ENCODE measurements around the gene HDAC9.

Gene HDAC9

DNA sequence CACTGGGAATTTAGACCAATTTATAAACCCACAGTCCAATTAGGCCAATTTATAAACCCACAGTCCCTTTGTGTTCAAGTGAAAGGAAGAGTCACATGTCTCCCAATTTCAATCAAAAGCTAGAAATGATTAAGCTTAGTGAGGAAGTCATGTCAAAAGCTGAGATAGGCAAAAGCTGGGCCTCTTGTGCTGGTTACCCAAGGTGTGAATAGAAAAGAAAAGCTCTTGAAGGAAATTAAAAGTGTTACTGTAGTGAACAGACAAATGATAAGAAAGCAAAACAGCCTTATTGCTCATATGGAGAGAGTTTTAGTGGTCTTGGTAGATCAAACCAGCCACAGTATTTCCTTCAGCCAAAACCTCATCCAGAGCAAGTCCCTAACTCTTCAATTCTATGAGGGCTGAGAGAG is 245.0 kb downstream of the HDAC9 start:
- DNase-seq = no peak

DNA sequence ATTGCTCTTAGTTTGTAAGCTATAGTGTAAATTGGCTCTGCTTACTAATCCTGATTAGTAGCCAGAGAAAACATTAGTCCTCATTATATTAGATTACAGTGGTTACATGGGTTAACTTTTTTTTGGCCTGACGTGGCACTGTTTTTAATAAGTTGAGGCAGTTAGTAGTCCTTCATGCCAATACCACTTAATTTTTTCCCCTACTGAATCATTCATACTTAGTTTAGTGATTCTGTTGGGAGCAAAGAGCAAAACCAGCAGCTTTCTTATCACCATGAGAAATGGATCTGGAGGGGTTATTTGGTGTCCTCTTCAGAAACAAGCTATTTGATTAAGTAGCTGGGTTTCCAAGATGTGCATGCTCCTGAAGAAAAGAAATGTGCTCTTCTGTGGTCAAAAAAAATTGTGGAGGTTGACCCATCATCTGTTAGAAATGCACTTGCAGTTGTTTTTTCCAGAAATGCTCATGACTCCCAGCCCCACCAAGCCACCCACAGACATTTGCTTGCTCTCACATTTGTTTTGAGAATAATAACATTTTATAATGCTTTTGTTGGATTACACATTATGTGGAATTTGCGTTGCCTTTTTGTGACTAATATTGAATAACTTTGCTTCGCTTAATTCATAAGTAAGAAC is 258.5 kb downstream of the HDAC9 start:
- DNase-seq = no peak

DNA sequence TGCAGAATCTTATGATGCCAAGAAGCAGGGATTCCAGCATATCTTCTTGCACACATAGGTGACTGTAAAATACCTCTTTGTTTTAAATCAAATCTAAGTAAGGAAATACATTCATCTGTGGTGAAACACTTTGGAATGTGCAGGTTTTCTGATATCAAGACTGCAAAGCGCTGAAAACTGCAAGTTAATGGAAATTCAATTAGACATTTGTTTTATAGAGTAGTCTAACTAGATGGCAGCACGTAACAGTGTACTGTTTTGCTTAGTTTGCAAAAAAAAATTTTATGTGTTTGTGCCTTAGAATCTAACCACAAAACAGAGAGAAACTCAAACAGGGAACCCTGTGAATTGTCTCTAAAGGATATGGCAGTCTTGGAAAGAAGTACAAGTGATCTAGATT is 259.2 kb downstream of the HDAC9 start:
- DNase-seq = no peak

DNA sequence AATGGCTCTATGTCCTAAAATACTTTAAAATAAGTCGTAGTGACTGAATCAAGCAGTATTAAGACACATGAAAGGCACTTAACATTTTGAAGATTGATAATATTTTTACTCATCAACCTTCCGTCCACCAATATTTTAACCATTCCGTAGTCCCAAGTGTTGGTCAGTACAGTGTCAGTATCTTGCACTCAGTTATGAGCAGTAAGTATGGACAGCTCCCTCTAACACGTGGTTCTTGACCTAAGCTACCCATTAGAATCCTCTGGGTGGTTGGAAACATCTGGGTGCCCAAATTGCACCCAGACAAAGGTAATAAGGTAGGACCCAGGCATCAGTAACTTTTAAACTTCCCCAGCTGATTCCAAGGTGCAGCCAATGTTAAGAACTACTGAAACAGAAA is 260.2 kb downstream of the HDAC9 start:
- no peak for DNase-seq

DNA sequence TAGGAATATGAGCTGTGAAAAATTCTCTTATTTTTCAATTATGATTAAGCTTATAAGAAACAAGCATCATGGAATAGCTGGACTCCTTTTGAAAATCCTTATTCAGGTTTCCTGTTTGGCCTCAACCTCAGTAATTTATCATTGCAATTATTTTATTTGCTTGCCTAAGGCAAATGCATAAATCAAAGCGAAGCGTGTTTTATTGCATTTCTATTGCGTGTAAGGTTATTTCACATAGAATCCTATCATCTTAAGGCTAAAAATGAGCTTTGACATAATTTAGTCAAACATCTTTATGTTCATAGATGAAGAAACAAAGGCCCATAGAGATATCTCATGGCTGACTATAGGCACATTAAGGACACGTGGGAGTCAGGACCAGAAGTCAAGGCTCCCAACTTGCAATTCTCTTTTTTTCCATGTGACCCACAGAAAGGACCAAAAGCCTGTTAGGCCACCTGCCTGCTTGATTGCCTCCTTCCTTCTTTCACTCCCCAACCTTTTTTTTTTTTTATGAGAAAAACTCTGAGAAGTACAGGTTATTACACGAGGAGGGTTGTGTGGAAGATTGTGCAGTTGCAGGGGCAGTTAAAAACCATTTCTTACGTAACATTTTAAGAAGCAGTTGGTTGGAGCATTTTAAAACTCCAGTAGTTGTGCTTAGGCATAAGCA is 261.0 kb downstream of the HDAC9 start:
- no peak for DNase-seq

DNA sequence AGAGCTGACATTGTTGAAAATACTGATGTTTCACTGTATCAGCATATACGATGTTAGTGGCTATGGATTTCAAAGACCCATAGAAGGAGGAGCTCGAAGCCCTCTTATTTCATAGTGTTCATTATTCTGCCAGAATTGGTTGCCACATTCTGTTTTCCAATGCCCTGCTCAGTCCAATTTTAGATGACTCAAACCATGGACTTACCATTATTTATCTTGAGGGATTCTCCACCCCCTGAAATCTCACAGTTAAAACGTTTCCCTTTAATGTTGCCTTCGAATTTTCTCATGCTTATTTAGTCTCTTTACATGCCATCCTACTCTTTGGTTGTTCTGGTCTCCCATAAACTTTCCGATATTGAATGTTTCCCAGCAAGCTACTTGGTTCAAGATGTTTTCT is 264.5 kb downstream of the HDAC9 start:
- no peak for DNase-seq

DNA sequence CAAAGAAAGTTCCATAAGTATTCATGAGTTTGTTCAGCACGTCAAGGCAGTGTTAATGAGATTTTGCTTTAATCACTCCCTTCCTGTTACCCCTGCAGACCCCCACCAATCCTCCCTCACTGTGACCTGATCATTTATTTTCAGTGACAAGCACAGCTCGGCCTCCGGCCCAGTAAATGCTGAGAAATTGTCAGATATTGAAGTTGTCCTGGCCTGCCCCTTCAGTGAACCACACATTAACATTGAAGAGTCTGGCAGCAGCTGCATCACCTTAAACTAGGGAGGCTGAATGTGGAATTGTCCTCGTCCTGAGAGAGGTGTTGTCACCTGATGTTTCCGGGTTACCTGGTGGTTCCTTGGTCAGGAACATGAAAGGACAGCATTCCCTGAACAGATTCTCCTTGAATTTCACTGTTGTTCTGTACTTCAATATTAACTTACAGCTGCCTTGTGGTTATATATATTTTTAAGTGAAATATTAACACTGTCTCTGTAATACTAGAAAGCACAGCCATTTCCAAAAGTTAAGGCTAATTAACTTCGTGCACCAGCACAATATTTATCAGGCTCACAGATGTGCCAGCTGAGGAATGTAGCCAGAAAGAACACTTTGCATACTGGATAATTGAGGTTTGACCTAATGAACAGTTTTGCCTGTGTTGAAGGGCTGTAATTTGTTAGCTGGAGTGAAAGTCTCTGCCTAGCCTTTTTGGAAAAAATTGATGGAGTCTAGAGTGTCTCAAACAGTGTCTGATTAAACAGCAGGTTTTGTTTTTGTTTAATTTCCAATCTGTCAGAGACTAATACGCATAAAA is 265.3 kb downstream of the HDAC9 start:
- DNase-seq = no peak

DNA sequence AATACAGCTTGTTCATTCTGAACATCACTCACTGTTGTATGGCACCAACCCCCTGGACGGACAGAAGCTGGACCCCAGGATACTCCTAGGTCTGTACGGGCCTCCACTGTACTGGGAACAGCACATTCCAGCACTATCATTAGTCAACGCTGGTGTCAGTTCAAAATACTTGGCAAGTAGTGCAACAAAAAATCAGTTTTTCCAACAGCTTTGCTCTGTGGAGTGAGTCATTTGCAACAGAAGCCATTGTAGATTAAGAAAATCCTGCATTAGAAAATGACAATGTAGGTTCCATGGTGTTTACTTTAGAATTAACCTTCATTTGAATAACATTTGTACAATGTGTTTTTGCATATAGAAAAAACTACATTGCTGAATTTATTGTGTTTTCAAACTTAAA is 266.6 kb downstream of the HDAC9 start:
- no peak for DNase-seq

DNA sequence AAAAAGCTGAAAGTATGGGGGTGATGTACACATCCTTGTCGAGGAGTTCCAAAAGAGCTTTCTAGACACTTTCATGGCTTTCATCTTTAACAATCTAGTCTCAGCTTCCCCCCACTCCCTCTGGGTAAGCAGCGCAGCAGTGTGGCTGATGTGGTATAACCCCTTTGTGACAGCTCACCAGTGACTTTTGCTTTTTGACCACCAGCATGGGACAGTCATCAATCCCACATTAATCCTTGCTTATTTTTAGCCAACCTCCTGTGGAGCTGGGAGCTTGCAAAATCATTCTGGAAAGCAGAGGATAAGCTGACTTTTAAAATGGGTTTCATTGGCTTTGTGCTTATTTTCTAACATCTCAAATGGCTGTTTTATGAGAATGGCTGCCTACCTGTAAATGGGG is 272.7 kb downstream of the HDAC9 start:
- no peak for DNase-seq

DNA sequence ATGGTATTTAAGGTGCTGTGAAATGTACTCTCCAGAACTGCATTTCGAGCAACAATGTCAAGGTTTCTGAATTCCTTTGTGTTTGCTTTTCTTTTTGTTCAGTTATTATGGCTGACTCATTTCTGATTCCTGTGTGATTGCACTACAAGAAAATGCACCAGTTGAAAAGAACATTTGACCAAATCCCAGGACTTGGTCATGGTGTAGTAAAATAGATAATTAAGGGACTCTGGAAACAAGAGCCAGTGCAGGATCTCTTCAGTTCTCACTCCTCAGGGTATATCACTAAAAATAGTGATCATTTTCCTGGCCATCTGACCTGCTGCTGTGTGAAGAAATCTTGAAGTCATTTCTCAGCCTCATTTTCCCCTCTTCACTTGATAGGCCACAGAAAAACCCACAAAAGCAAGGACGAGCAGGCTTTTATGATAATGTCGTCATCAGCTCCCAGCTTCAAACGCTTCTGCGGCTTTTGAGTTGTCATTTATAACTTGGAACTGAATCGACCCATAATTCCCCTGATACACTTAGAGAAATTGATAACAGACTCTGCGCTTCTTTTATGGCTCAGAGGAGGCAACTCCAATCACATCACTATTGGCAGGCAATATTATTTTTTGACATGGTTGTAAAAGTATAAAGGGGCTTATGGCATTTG is 274.7 kb downstream of the HDAC9 start:
- DNase-seq = no peak

DNA sequence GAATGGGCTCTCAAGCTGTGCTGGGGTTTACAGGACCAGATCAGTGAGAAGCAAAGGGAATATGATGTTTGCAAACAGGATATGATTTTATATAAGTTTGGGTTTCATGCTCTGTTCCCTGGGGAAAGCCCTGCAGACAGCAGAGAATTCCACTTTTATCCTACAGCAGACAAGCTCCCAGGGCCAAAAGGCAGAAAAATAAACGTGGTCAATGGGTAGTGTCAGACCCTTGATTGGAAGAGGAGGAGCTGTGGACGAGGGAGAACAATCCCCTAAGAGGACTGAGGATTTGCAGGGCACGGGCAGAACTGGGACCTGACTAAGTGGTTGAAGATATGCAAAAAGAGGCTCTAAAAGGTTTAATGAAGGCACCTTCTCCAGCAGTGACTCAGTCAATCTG is 275.3 kb downstream of the HDAC9 start:
- DNase-seq = no peak

DNA sequence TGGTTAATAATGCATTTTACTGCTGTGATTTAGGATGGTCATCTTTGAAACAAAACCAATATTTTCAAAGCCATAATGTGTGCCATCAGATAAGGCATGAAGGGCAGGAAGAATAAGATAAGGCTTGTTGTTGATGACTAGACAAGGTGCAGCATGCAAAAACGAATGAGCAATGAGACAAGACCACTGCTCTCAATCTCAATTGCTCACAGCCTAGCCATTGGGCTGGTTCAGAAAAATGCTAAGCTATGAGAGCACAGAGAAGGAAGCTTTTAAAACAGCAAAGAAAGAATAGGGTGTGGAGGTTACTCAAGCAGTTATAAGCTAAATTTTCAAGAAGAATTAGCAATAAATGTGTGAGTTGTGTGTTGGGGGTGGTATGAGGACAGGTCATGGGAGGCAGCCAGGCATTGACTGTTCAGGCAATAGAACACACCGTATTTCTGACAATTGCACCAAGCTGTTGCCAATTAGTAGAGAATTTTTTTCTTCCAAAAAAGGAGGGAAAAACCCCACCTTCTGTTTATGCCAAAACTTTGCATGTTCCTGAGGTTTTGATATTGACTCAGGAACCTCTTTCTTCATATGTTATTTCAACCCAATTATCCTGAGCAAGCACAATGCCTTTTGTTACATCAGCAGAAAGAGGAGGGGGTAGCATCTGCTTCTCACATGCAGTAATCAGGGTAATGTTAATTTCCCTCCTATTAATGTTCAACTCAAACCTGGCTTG is 276.5 kb downstream of the HDAC9 start:
- DNase-seq = no peak

DNA sequence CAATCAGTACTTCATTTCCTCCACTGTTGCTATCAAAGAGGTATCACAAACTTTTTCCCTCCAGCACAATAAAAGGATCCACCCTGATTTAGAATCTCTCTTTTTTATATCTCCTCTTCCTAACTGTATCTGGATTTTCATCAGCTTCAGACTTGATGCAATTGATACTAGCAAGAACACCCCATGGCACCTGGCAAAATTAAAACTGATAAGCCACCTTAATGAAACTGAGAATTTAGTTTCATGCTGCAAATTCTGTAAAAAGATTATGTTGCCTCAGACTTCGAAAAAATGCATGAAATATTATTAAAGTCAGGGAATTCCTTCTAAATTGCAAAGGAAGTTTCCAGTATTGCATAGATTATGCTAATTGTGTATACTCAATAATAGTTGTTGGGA is 277.0 kb downstream of the HDAC9 start:
- DNase-seq = no peak

DNA sequence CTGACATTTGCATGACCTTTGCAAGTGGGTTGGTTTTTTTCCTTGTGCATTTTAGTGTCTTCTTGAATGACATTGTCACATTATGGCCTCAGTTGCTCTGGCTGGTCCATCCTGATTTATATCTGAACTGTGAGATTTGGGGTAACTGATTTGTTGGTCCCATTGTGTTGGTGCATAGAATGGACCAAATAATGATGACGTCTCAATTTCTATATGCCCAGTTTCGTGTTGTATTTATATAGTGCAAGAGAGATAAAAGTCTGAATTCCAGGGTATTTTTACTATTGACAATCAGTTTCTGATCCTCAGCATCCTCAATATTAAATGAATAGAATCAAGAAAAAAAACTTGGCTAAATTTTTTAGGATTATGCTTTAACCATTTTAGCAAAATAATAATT is 281.8 kb downstream of the HDAC9 start:
- no peak for DNase-seq

DNA sequence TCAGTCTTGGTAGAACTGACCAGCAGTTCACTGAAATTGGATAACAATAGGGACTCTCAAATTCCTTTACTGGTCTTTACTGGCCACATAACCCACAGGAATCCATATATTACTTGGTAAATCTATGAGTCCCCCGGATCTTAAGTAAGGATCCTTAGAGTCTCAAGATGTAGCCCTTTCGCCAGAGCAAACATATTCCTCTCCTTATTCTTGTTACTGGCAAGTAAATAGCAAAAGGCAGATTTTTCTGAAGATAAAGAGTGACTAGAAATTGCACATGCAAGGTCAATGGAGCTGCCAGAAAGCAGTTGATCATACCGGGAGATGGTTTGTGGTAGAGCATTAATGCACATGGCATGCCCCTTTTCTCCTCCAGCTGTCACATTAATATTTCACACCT is 283.0 kb downstream of the HDAC9 start:
- DNase-seq = no peak

DNA sequence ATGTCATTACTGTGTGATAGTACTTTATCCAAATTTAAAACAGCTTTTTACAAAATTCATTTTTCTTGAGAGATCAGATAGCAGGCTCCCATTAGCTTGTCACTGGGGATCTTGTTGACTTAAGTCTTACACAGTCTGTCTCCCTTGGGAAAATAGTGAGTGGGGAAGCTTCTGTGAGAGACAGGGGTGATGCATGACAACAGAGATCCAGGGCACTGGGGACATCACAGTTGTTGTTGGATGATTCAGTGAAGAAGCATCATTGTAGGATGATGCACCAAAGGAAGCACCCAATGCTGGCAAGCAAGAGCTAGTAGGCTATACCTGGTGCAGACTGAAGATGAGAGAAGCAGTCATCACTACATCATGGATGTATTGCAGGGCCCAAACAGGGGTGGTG is 284.7 kb downstream of the HDAC9 start:
- no peak for DNase-seq

DNA sequence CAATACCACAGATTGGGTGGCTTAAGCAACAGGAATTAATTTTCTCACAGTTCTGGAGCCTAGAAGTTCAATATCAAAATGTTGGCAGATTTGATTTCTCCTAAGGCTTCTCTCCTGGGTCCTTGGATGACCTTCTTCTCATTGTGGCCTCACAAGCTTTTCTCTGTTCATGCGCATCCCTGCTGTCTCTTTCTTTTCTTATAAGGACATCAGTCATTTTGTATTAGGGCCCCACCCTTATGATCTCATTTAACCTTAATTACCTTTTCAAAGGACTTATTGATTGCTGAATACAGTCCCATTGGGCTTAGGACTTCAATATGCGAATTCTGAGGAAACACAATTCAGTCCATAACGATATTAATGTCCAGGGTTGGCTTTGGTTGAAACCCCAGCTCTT is 285.4 kb downstream of the HDAC9 start:
- DNase-seq = no peak

DNA sequence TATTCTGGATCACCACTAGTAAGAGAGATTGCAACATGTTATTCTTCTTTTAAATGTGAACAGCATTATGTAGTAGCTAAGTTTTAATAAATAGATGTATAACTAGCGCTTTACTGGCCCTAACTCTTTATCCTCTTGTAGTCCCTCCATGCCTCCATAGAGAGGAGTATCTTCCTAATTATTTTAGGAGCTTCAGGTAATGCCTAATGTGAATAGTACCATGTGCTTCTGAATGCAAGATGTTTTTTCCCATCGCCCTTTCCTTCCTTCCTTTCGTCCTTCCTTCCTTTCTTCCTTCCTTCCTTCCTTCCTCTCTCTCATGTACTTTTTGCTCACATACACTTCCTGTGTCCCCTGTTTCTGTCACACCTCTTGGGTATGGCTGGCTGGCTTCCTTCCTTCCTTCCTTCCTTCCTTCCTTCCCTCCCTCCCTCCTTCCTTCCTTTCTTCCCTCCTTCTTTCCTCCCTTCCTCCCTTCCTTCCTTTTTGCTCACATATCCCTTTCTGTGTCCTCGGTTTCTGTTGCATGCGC is 290.7 kb downstream of the HDAC9 start:
- no peak for DNase-seq

DNA sequence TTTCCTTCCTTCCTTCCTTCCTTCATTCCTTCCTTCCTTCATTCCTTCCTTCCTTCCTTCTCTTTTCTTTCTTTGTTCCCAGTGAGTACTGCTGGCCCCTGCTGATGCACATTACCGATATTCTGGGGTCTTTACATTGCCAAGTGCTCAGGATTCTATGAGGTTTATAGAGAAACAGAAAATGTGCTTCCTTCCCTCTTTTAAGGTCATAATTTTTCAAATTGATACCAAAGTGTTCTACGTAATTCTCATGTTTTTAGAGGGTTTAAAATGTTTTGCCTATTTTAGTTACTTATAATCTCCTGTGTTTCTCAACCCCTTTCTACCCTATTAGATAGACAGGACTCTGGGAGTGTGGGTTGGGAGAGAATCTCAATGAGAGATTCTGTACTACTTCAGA is 291.2 kb downstream of the HDAC9 start:
- DNase-seq = no peak

DNA sequence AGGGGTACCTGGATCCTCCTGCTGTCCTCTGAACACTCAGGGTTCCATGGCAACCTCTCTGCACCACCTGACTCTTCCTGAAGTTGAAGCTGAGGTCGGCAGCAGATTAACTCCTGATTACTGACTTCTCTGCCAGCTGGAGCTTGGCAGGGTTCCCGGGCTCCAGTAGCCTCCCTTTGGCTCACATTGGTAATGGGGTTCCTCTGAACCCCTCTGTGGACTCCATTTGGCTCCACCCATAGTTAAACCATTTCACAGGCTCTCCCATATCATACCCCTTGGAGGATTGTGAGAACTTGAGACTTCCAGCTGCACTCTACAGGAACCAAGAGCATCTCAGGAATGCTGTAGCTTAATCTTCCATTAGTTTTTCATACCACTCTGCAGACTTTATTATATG is 292.5 kb downstream of the HDAC9 start:
- no peak for DNase-seq

DNA sequence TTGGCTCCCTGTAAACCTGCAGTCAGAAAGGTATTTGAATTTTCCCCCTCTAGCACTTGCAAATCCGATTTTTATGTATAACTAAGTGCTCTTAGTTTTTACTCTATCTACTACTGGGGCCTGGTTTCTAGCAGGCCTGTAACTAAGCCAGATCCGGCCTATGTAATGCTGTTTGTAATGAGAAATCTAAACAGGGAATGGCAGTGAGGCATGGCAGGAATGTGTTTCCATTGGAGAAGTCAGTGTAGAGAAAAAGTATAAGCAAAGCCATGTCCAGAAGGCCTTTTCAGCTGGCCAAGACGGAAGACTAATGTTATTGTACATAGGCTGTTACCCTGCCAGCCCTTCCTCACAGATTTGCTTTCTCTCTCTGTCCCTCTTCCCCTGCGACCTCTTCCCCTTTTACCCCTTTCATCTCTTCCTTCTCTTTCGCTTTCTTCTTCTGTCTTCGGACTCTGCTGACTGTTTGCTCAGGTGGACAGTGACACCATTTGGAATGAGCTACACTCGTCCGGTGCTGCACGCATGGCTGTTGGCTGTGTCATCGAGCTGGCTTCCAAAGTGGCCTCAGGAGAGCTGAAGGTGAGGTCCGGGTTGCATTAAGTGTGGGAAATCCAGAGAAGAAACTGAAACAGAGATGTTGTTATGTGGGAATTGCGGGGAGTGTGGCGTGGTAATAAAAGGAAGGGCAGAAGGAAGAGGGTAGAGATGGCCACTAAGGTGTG is 297.5 kb downstream of the HDAC9 start:
- DNase-seq = no peak

DNA sequence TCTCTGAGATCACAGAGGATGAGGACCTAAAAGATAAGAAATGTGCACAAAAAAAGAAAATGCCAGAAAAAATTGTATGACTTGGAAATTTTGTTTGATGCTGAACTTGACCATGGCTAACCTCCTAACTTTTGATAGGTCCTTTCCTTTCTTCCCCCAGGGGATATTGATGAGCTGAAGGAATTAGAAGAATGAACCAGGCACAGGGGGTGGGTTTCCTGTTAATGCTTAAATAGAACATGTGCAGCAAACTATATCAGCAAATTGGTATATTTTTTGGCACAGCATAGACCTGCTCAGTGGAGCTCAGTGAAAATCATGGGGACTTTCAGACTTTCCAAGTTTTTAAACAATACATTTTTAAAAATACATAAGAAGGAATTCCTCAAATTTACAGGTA is 300.7 kb downstream of the HDAC9 start:
- DNase-seq = no peak

All from cerebellar nuclear complex (tissue), 1 donor.